22Rv1 (cell line): ENCODE data around the gene MCU.

Experiments used
- ZFX ChIP-seq: fragments of 450-650 bp; IDR thresholded peaks from 2 replicates; pipeline ENCODE4 v1.6.1; 2017; ENCODE audit warnings: antibody characterized with exemption, borderline replicate concordance
- TF ChIP-seq, protein P1 (sequence below): fragments of 450-650 bp; IDR thresholded peaks from 2 replicates; pipeline ENCODE4 v1.5.1; 2017; ENCODE audit warnings: mild to moderate bottlenecking

DNA sequence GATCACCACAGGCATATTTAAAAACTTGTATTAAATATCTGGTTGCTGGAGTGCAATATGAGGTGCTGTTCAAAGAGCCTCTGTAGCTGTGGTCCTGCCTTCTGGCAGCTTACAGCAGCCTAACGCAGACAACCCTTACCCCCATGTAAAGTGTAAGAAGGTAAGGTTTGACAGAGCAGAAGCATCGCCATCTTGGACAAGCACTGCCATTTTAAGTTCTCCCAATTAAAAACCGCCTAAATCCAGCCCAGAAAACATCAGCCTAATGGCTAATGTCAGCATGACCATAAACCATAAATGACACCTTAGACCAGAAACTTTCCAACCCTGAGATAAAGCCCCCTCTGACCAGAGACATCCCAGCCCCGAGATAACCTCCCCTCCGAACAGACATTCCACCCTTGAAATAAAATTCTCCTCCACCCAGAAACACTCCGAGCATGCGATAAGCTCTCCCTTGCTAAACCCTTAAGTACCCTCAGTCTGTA is 196.3 kb downstream of the MCU start:
- TF ChIP-seq, protein P1, sequence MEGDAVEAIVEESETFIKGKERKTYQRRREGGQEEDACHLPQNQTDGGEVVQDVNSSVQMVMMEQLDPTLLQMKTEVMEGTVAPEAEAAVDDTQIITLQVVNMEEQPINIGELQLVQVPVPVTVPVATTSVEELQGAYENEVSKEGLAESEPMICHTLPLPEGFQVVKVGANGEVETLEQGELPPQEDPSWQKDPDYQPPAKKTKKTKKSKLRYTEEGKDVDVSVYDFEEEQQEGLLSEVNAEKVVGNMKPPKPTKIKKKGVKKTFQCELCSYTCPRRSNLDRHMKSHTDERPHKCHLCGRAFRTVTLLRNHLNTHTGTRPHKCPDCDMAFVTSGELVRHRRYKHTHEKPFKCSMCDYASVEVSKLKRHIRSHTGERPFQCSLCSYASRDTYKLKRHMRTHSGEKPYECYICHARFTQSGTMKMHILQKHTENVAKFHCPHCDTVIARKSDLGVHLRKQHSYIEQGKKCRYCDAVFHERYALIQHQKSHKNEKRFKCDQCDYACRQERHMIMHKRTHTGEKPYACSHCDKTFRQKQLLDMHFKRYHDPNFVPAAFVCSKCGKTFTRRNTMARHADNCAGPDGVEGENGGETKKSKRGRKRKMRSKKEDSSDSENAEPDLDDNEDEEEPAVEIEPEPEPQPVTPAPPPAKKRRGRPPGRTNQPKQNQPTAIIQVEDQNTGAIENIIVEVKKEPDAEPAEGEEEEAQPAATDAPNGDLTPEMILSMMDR = no peak
- TF ChIP-seq ZFX = no peak
